Activated naive CD8-positive, alpha-beta T cell treated with anti-CD3 and anti-CD28 coated beads, Interleukin-2, amount 10 ng/mL, durations not matched to agents 7 days and 5 days (primary cell): ENCODE data around the gene UBE3A. TPM values are rescaled to one million over a fixed set of nuclear protein-coding genes. Genes with fewer than 3 reads are reported as not detected.
"Not testable (repeated sequence)": the region's sequence is repeated elsewhere in the genome, so short reads cannot be mapped to it uniquely, and the experiment has no call there.

ENCODE experiments used
- ATAC-seq: fragments of 150-1000 bp; cut with Tn5 transposase; one replicate; pipeline ENCODE4 v1.10.0; 2021; ENCODE audit warnings: low read depth, moderate library complexity
- POLR2A ChIA-PET: fragments of 350-600 bp; sonication (Branson Sonifier 250); formaldehyde crosslinking; loops from one replicate; lab custom pipeline; 2021; ENCODE audit warnings: antibody characterized with exemption; lab: Charles Lee
- DNase-seq: peaks from one replicate; pipeline ENCODE4 v3.0.0; 2021
- H3K27ac Mint-ChIP-seq: one replicate; pipeline ENCODE4 v1.8.0; 2022; ENCODE audit warnings: mild to moderate bottlenecking, mixed read lengths
- H3K27me3 Mint-ChIP-seq: one replicate; pipeline ENCODE4 v1.8.0; 2022; ENCODE audit warnings: mild to moderate bottlenecking, moderate library complexity, mixed read lengths
- H3K36me3 Mint-ChIP-seq: one replicate; pipeline ENCODE4 v1.8.0; 2021; ENCODE audit warnings: mild to moderate bottlenecking, mixed read lengths
- H3K4me1 Mint-ChIP-seq: one replicate; pipeline ENCODE4 v1.8.0; 2021; ENCODE audit warnings: mixed read lengths
- H3K4me3 Mint-ChIP-seq: one replicate; pipeline ENCODE4 v1.8.0; 2022; ENCODE audit warnings: mild to moderate bottlenecking, moderate library complexity, mixed read lengths
- H3K9me3 Mint-ChIP-seq: one replicate; pipeline ENCODE4 v1.8.0; 2021; ENCODE audit warnings: mixed read lengths
- total RNA-seq, 2 experiments: library from RNA; stranded (reverse); gene quantifications; one replicate each; pipeline ENCODE4 v1.2.3, GENCODE V29; 2021

The UBE3A gene
- total RNA-seq, 2 experiments from 2014 or later: 105 to 115 TPM

DNA sequence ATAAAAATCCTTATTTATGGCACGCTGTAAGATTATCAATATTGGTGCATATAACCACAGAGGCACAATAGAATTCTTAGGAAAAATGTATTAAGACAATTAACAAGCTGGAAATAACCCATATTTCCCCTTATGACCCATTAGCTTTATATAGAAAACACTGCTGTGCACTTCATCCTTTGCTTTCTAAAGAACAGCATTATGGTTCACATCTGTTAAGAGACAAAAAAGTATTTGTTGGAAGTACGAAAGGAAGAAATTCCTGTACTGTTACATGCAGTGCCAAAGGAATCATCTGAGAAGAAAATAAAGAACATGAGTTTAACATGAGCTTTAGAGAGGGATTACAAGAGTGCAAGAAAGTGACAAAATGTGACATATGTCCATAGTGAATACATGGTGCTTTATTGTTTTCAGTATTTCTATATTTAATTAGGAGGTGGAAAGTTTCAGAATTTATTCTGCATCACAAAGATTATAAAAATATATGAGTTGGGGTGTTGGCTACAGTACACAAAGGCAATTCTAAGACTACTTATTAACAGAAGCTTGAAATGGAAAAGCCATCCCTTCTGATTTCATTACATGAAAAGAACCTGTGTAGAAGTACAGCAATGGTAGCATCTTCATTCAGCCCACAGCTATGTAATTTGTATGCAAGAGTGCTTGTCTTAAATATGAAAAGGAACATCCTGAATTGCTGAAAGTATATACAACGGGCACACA, 6.8 kb downstream of the UBE3A start:
- ATAC-seq (no peak), DNase-seq (no peak)
- peaks cover 34% of the 10 kb centered on the region for H3K4me1 Mint-ChIP-seq
- H3K36me3 Mint-ChIP-seq: peaks cover 34% of the 10 kb centered on the region
- peaks cover under 1% of the 10 kb centered on the region for H3K9me3 Mint-ChIP-seq
- H3K4me3 Mint-ChIP-seq: no peak overlapping the region
- POLR2A ChIA-PET: no interaction called here
- H3K27me3 Mint-ChIP-seq: no peaks in the 10 kb centered on the region
- no peak overlapping the region for H3K27ac Mint-ChIP-seq

DNA sequence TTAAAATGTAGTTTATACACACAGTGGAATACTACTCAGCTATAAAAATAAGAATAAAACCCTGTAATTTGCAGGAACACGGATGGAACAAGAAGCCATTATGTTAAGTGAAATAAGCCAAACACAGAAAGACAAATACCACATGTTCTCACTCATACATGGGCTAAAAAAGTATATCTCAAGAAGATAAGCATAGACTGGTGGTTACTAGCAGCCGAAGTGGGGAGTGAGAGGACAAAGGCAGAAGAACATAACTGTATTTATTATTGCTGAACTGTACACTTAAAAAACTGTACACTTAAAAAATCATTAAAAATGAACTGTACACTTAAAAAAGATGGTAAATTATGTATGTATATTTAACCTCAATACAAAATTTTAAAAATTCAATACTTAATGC, 11.0 kb downstream of the UBE3A start:
- no peak overlapping the region for H3K27ac Mint-ChIP-seq
- ATAC-seq (no peak), DNase-seq (no peak)
- peaks cover 39% of the 10 kb centered on the region for H3K36me3 Mint-ChIP-seq
- H3K4me1 Mint-ChIP-seq: peaks cover 17% of the 10 kb centered on the region
- H3K9me3 Mint-ChIP-seq: peaks cover 8% of the 10 kb centered on the region
- POLR2A ChIA-PET: no interaction called here
- no peak overlapping the region for H3K4me3 Mint-ChIP-seq
- H3K27me3 Mint-ChIP-seq: no peaks in the 10 kb centered on the region

DNA sequence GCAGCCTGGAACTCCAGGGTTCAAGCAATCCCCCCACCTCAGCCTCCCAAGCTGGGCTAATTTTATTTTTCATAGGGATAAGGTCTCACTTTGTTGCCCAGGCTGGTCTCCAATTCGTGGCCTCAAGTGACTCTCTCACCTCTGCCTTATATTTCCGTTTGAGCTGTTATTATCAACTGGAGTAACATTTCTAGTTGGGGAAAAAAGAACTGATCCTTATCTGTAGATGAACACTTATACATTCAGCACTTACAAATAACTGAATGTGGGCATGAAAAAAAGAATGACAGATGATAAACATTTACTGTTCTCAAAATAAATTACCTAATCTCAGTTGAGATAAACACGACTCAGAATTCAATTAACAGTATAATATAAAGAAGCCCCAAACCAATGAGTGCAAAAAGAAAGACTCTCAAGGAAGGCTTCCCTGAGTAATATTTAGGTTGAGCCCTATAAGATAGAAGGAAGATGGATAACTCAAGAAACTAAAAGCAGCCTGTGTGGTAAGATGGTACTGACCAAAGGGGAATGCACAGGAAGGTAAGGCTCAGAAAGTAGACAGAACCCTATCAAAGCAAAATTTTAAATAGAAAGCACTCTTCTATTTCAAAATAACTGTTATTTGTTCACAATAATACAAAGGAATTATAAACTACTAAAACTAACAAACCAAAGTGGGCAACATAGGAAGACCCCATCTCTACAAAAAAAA, 11.8 kb downstream of the UBE3A start:
- POLR2A ChIA-PET: no interaction called here
- DNase-seq (no peak), ATAC-seq (no peak)
- peaks cover 14% of the 10 kb centered on the region for H3K4me1 Mint-ChIP-seq
- H3K36me3 Mint-ChIP-seq: peaks cover 44% of the 10 kb centered on the region
- no peak overlapping the region for H3K27ac Mint-ChIP-seq
- H3K4me3 Mint-ChIP-seq: no peak overlapping the region
- no peaks in the 10 kb centered on the region for H3K27me3 Mint-ChIP-seq
- peaks cover 8% of the 10 kb centered on the region for H3K9me3 Mint-ChIP-seq

DNA sequence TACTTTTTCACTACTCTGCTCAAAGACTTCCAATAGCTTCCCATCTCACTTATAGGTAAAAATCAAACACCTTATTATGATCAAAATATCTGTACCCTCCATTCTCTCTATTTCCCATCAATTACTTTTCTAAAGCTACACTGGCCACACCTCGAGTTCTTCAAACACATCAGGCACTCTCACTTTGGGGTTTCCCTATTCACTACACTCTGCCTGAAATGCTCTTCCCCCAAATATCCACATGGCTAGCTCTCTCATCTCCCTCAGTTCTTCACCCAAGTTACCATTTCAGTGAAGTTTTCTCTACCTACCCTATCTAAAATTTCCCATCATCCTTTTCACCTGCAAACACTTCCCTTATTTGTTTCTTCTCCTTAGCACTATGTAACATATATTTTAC, 14.8 kb downstream of the UBE3A start:
- Mint-ChIP-seq H3K4me3 (no peak overlapping the region), H3K9me3 (peaks cover 18% of the 10 kb centered on the region), H3K27me3 (no peaks in the 10 kb centered on the region), H3K36me3 (peaks cover 58% of the 10 kb centered on the region), H3K4me1 (peaks cover 14% of the 10 kb centered on the region), H3K27ac (no peak overlapping the region)
- ATAC-seq (no peak), DNase-seq (no peak)
- POLR2A ChIA-PET: no interaction called here

GRCh38 chr15:25422021-25422420, 16.8 kb downstream of the UBE3A start:
- Mint-ChIP-seq H3K4me3 (no peak overlapping the region), H3K9me3 (peaks cover 22% of the 10 kb centered on the region), H3K27me3 (no peaks in the 10 kb centered on the region), H3K27ac (no peak overlapping the region), H3K36me3 (peaks cover 64% of the 10 kb centered on the region), H3K4me1 (peaks cover 9% of the 10 kb centered on the region)
- ATAC-seq (no peak), DNase-seq (no peak)
- POLR2A ChIA-PET: no interaction called here

- H3K4me1 Mint-ChIP-seq: peaks cover 16% of the 10 kb centered on the region
- ATAC-seq: no peak
- no peaks in the 10 kb centered on the region for H3K27me3 Mint-ChIP-seq
- peaks cover 67% of the 10 kb centered on the region for H3K36me3 Mint-ChIP-seq
- no peak overlapping the region for H3K4me3 Mint-ChIP-seq
- DNase-seq: no peak
- H3K9me3 Mint-ChIP-seq: peaks cover 25% of the 10 kb centered on the region
- no peak overlapping the region for H3K27ac Mint-ChIP-seq
- POLR2A ChIA-PET: no interaction called here
Measured at GRCh38 chr15:25418202-25418601, 20.6 kb downstream of the UBE3A start.

DNA sequence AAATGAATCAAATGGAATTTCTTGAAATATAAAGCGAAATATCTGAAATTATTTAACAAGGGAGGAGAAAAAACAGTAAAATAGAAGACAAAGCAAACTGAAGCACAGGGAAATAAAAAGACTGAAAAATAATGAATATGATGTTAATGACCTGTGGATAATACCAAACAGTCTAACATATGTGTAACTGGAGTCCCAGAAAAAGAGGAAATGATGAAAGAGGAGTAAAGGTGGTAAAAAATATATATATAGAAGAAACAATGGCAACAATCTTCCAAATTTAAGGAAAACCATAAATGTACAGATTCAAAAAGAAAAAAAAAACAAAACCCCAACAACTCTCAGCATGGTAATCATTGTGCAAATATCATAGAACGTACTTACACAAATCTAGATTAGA, 21.2 kb downstream of the UBE3A start:
- no peak overlapping the region for H3K27ac Mint-ChIP-seq

DNA sequence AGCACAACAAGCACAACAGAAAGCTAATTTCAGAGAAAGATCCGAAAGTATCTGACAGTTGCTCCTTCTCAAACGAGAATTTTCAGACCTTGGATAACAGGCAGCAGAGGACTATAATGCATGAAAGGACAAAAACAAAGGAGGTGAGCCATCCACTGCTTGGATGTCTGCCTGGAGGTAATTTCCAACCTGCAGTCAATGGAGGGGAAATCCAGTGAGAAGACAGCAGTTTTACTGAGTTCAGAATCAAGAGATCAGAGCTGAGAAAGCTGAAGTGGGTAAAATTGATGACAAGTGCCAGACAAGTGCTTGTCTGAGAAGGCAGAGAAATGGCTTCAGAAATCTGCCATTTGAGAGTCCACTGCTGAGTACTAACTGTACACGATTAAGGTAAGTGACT, 22.1 kb downstream of the UBE3A start:
- H3K36me3 Mint-ChIP-seq: peaks cover 61% of the 10 kb centered on the region
- POLR2A ChIA-PET: no interaction called here
- ATAC-seq (no peak), DNase-seq (no peak)
- H3K4me3 Mint-ChIP-seq: no peak overlapping the region
- H3K4me1 Mint-ChIP-seq: peaks cover 14% of the 10 kb centered on the region
- H3K27ac Mint-ChIP-seq: no peak overlapping the region
- peaks cover 23% of the 10 kb centered on the region for H3K9me3 Mint-ChIP-seq
- H3K27me3 Mint-ChIP-seq: no peaks in the 10 kb centered on the region

More for the DNA sequence above, 21.2 kb downstream of the UBE3A start:
- DNase-seq: no peak
- no peak overlapping the region for H3K4me3 Mint-ChIP-seq
- peaks cover 68% of the 10 kb centered on the region for H3K36me3 Mint-ChIP-seq
- POLR2A ChIA-PET: no interaction called here
- H3K9me3 Mint-ChIP-seq: peaks cover 25% of the 10 kb centered on the region
- ATAC-seq: no peak
- H3K4me1 Mint-ChIP-seq: peaks cover 16% of the 10 kb centered on the region
- H3K27me3 Mint-ChIP-seq: no peaks in the 10 kb centered on the region

GRCh38 chr15:25415707-25416106, 23.1 kb downstream of the UBE3A start:
- H3K4me3 Mint-ChIP-seq: no peak overlapping the region
- no peak for DNase-seq
- H3K36me3 Mint-ChIP-seq: peaks cover 53% of the 10 kb centered on the region

DNA sequence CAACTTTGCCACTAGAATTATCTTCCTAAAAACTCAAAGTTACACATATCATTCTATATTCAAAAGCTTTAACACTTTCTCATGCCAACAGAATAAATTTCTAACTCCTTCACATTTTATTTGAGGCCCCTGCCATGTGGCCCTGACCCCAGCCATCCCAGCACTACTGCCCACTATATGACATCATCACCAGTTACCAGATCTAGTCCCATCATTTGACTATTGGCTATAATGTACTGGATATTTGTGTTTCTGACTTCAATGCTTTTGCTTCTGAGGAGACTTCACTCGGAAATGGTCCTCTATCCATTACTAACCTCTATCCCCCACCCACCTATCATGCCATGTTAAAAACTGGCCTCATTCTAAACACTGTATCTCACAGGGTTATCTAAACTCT, 23.6 kb downstream of the UBE3A start:
- POLR2A ChIA-PET: no interaction called here
- H3K9me3 Mint-ChIP-seq: peaks cover 18% of the 10 kb centered on the region
- peaks cover 13% of the 10 kb centered on the region for H3K4me1 Mint-ChIP-seq
- no peak overlapping the region for H3K4me3 Mint-ChIP-seq
- no peak for DNase-seq
- ATAC-seq: no peak
- no peaks in the 10 kb centered on the region for H3K27me3 Mint-ChIP-seq
- H3K36me3 Mint-ChIP-seq: peaks cover 52% of the 10 kb centered on the region
- H3K27ac Mint-ChIP-seq: no peak overlapping the region

More at GRCh38 chr15:25415707-25416106, 23.1 kb downstream of the UBE3A start:
- H3K4me1 Mint-ChIP-seq: peaks cover 14% of the 10 kb centered on the region
- POLR2A ChIA-PET: no interaction called here
- no peak for ATAC-seq
- no peaks in the 10 kb centered on the region for H3K27me3 Mint-ChIP-seq
- H3K27ac Mint-ChIP-seq: no peak overlapping the region
- peaks cover 19% of the 10 kb centered on the region for H3K9me3 Mint-ChIP-seq

DNA sequence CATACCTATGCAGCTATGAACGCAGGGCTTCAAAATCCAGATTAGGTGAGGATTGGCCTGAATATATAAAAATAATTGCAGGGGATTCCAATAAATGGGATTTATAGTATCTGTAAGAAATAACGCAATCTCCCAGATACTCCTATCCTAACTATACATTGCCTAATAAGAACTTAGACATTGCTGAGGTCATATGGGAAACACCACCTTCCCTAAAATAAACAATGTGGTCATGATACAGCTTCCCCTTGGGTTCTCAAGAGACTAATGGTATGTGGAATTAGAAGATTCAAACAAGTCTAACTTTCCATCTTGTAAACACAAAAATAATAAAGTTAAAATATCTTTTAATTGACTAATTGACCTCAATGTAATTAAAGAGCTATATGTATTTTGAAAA, 28.2 kb downstream of the UBE3A start:
- POLR2A ChIA-PET: no interaction called here
- Mint-ChIP-seq H3K27ac (no peak overlapping the region), H3K4me1 (peaks cover 9% of the 10 kb centered on the region), H3K4me3 (no peak overlapping the region), H3K9me3 (peaks cover 10% of the 10 kb centered on the region), H3K27me3 (no peaks in the 10 kb centered on the region), H3K36me3 (peaks cover 46% of the 10 kb centered on the region)
- no peak for ATAC-seq
- DNase-seq: no peak

DNA sequence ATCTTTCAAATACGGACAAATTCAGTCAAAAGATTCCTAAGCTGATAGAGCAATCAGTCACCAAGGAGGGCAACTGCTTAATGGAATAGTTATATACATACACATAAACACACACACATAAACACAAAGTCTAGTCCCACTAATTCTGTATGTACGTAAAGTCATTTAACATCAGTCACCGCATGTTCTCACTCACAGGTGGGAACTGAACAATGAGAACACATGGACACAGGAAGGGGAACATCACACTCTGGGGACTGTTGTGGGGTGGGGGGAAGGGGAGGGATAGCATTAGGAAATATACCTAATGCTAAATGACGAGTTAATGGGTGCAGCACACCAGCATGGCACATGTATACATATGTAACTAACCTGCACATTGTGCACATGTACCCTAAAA, 29.1 kb downstream of the UBE3A start:
- H3K27ac Mint-ChIP-seq, H3K9me3 Mint-ChIP-seq, H3K27me3 Mint-ChIP-seq, H3K4me1 Mint-ChIP-seq, ATAC-seq, H3K4me3 Mint-ChIP-seq, DNase-seq, POLR2A ChIA-PET: not testable (repeated sequence)
- peaks cover 50% of the 10 kb centered on the region for H3K36me3 Mint-ChIP-seq

- H3K36me3 Mint-ChIP-seq: peaks cover 53% of the 10 kb centered on the region
- H3K27me3 Mint-ChIP-seq: no peaks in the 10 kb centered on the region
Measured at GRCh38 chr15:25408929-25409328, 29.9 kb downstream of the UBE3A start.

DNA sequence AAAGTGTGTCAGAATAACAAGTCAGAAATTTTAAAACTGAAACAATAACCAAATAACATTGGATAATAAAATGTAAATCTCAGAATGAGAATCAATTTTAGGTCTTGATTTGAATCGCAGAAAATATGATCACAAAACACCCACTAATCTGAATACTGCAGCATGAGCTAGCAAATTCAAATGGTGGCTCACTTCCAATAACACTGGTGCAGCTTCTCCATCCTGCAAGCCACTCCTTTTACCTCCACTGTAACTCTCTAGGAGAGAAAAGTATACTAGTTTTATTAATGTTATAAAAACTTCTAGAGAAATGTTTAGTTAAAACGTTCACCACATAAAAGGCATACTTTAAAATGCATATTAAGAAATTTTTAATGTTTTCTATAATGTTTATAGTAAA, 30.4 kb downstream of the UBE3A start:
- no peak overlapping the region for H3K4me3 Mint-ChIP-seq
- no peak for ATAC-seq
- peaks cover 9% of the 10 kb centered on the region for H3K9me3 Mint-ChIP-seq
- H3K27me3 Mint-ChIP-seq: no peaks in the 10 kb centered on the region
- peaks cover 53% of the 10 kb centered on the region for H3K36me3 Mint-ChIP-seq
- no peak overlapping the region for H3K27ac Mint-ChIP-seq
- DNase-seq: no peak
- H3K4me1 Mint-ChIP-seq: peaks cover 5% of the 10 kb centered on the region
- POLR2A ChIA-PET: no interaction called here

More at GRCh38 chr15:25408929-25409328, 29.9 kb downstream of the UBE3A start:
- ATAC-seq (no peak), DNase-seq (no peak)
- no peak overlapping the region for H3K4me3 Mint-ChIP-seq
- H3K9me3 Mint-ChIP-seq: peaks cover 9% of the 10 kb centered on the region
- POLR2A ChIA-PET: no interaction called here
- H3K27ac Mint-ChIP-seq: no peak overlapping the region
- H3K4me1 Mint-ChIP-seq: peaks cover 5% of the 10 kb centered on the region
